ENCODE results near the gene METTL14.

The METTL14 gene

GRCh38 chr4:118751629-118752323 lies 66.6 kb downstream of the METTL14 start:
- TF ChIP-seq, protein P1, sequence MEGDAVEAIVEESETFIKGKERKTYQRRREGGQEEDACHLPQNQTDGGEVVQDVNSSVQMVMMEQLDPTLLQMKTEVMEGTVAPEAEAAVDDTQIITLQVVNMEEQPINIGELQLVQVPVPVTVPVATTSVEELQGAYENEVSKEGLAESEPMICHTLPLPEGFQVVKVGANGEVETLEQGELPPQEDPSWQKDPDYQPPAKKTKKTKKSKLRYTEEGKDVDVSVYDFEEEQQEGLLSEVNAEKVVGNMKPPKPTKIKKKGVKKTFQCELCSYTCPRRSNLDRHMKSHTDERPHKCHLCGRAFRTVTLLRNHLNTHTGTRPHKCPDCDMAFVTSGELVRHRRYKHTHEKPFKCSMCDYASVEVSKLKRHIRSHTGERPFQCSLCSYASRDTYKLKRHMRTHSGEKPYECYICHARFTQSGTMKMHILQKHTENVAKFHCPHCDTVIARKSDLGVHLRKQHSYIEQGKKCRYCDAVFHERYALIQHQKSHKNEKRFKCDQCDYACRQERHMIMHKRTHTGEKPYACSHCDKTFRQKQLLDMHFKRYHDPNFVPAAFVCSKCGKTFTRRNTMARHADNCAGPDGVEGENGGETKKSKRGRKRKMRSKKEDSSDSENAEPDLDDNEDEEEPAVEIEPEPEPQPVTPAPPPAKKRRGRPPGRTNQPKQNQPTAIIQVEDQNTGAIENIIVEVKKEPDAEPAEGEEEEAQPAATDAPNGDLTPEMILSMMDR (IDR thresholded peaks at IDR 0.05; ENCODE audit: control insufficient read depth, insufficient read depth, low read depth, low read length, missing control alignments), result no peak

DNA sequence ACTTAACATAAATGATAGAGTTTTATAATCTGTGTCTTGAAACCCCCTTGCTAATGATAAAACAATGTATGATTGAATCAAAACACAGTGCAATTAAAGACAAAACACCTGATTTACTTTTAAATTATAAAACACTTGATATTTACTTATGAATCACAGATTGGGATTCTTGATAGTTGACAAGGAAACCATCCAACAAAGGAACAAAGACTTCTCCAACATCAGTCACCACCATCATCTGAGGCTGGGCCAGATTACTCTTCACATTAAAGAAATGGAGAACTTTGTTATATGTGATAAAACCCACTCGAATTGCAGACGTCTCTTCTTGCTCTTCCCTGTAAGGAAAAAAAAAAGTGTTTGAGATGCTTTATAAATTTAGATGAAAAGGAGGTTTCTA lies 67.4 kb downstream of the METTL14 start:
- DNase-seq (ENCODE audit: low read depth), result no peak
- TF ChIP-seq, protein P1 (IDR thresholded peaks at IDR 0.05; ENCODE audit: control insufficient read depth, insufficient read depth, low read depth, low read length, missing control alignments), result no peak
- no peak overlapping the region for H3K4me3 ChIP-seq (ENCODE audit: control insufficient read depth, low read depth, low read length)

More at GRCh38 chr4:118751629-118752323, 66.6 kb downstream of the METTL14 start:
- DNase-seq (ENCODE audit: low read depth), result no peak
- H3K4me3 ChIP-seq (ENCODE audit: control insufficient read depth, low read depth, low read length), result no peak overlapping the region

GRCh38 chr4:118753096-118753495 lies 67.9 kb downstream of the METTL14 start:
- no peak for DNase-seq (ENCODE audit: low read depth)
- no peak overlapping the region for H3K4me3 ChIP-seq (ENCODE audit: control insufficient read depth, low read depth, low read length)
- TF ChIP-seq, protein P1 (IDR thresholded peaks at IDR 0.05; ENCODE audit: control insufficient read depth, insufficient read depth, low read depth, low read length, missing control alignments), result no peak

DNA sequence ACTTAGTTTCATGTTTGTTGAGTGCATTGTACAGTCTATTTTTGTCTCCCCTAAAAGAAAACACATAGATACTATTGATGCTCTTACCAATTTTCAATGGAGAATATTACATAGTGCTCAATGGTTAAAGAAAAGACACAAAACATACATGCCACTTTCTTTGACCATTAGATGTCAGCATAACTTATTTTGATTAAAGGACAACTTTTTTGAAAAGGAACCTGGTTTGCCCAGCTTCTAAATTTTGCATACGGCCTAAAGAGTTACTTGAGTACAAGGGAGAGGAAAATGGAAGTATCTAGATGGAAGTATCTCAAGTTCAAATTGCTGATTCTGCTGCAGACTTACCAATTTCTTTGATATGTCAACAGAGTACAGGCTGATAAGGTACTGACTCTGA lies 68.5 kb downstream of the METTL14 start:
- no peak overlapping the region for H3K4me3 ChIP-seq (ENCODE audit: control insufficient read depth, low read depth, low read length)
- DNase-seq (ENCODE audit: low read depth), result no peak
- TF ChIP-seq, protein P1 (IDR thresholded peaks at IDR 0.05; ENCODE audit: control insufficient read depth, insufficient read depth, low read depth, low read length, missing control alignments), result no peak

GRCh38 chr4:118754890-118755289 lies 69.7 kb downstream of the METTL14 start:
- TF ChIP-seq, protein P1 (IDR thresholded peaks at IDR 0.05; ENCODE audit: control insufficient read depth, insufficient read depth, low read depth, low read length, missing control alignments), result no peak
- no peak overlapping the region for H3K4me3 ChIP-seq (ENCODE audit: control insufficient read depth, low read depth, low read length)
- no peak for DNase-seq (ENCODE audit: low read depth)

GRCh38 chr4:118755438-118756226 lies 70.4 kb downstream of the METTL14 start:
- no peak overlapping the region for H3K4me3 ChIP-seq (ENCODE audit: control insufficient read depth, low read depth, low read length)
- TF ChIP-seq, protein P1 (IDR thresholded peaks at IDR 0.05; ENCODE audit: control insufficient read depth, insufficient read depth, low read depth, low read length, missing control alignments), result no peak
- no peak for DNase-seq (ENCODE audit: low read depth)

All from AG09309 (cell line).